GM18519 (cell line): ENCODE measurements around the gene MPHOSPH9.
"Not testable (repeated sequence)": the region's sequence is repeated elsewhere in the genome, so short reads cannot be mapped to it uniquely, and the experiment has no call there.

Experiments
- ATAC-seq: cut with Tn5 transposase; IDR thresholded peaks from one replicate; pipeline ENCODE4 v1.9.1; 2021; ENCODE audit warnings: mild to moderate bottlenecking, moderate library complexity; ENCODE audit not compliant: unreplicated experiment, low FRiP score

Gene MPHOSPH9

DNA sequence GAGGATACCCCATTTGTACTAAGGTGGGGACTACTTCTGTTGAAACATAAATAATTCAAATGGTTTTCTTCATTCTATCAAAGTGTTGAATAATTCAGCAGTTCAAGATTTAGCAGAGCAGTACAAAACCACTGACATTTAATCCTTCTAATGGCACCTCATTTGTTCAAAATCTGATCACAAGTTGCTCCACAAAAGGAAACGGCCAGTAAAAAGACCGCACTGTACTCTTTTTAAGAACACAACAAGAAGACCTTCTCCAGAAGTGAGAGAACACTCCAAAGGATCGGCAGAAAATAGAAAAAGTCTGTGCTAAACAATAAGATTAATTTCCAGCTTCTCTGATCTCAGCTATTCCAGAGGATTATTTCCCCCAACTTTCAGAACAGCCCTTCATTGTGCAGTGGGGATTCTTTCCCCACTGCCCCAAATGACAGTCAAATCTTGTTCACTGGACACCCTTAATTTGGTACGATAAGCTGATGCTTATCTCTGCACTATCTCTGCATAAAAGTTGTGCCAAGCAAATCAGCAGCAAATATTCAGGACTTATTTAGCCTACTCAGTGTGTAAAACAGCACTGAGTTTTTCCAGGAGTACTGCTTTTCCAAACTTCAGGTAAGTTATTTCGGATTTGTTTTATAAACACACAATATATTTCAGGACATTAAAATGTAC is 5.2 kb downstream of the MPHOSPH9 start:
- no peak for ATAC-seq

DNA sequence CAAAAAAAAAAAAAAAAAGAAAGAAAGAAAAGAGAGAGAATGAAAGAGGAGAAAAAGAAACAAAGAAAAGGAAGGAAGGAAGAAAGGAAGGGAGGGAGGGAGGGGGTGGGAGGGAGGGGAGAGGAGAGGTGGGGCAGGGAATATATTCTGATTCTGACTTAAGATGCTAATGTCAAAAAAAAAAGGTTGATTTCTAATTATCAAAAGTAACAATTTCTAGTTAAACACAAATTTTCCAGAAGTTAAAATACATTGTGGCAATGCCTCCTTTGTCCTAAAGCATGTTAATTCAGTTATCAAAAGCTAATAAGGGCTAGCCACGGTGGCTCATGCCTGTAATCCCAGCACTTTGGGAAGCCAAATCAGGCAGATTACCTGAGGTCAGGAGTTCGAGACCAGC is 7.5 kb downstream of the MPHOSPH9 start:
- ATAC-seq = no peak

DNA sequence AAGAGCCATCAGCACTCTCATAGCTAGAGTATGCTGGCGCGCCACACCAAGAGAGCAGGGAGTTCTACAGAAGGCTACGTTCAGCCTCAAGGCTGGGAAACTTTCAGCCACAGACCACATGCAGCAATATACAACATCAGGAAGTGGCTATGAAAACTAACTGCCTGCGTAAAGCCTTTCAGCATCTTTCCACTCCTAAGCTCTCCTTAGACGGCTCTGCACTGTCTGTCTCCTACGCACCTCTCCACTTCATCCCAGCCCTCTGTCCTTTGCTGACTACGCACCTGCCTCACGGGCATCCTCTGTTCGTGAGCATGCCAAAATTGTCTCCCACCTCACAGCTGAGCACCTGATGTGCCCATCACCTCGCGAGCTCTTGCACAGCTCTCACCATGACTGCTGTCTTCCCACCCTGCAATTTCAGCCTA is 9.7 kb downstream of the MPHOSPH9 start:
- ATAC-seq = no peak

DNA sequence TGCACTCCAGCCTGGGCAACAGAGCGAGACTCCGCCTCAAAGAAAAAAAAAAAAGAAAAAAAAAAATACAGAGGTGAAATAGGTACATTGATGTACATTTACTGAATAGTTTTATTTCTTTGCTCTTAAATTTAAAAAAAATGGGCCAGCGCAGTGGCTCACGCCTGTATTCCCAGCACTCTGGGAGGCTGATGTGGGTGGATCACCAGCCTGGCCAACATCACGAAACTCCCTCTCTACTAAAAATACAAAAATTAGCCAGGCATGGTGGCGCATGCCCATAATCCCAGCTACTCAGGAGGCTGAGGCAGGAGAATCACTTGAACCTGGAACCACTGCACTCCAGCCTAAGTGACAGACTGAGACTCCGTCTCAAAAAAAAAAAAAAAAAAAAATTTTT is 25.1 kb downstream of the MPHOSPH9 start:
- not testable (repeated sequence) for ATAC-seq

DNA sequence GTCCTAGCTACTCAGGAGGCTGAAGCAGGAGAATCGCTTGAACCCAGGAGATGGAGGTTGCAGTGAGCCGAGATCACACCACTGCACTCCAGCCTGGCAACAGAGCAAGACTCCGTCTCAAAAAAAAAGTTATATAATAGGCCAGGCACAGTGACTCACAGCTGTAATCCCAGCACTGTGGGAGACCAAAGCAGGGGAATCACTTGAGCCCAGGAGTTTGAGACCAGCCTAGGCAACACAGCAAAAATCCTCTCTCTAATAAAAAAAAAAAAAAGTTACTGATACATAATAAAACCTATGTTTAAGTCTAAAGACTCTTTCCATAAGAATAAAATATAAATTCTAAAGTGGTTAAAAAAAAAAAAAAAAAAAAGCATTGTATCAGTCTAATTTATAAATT is 26.1 kb downstream of the MPHOSPH9 start:
- not testable (repeated sequence) for ATAC-seq

DNA sequence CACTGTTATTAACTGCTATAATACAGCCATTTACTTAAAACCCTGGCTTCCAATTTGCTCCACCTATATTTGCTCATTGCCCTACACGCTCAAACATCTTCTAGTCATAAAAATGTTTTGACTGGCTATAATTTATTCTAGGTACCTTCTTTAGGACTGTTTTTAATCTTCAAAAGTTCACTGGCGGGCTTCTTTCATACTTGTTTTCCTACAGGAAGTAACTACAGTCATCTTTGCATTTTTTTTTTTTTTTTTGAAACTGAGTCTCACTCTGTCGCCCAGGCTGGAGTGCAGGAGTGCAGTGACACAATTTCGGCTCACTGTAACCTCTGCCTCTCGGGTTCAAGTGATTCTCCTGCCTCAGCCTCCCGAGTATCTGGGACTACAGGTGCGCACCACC is 32.5 kb downstream of the MPHOSPH9 start:
- ATAC-seq = no peak

DNA sequence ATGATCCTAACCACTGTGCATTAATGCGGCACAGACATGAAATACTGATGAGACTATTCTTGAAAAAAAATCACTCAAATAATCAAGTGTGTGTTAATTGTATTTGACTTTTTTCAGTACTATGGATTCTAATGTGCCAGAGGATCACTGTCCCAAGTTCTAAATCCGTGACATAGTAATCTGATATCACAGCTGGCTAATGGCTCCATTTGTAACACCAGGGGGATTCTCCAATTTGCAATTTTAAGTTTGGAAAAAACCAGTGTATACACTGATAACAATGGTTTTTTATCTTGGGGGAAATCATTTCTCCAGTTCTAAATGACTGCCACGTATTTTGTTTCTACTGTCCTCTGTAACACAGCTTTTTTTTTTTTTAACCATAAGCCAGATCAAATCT is 33.0 kb downstream of the MPHOSPH9 start:
- no peak for ATAC-seq

DNA sequence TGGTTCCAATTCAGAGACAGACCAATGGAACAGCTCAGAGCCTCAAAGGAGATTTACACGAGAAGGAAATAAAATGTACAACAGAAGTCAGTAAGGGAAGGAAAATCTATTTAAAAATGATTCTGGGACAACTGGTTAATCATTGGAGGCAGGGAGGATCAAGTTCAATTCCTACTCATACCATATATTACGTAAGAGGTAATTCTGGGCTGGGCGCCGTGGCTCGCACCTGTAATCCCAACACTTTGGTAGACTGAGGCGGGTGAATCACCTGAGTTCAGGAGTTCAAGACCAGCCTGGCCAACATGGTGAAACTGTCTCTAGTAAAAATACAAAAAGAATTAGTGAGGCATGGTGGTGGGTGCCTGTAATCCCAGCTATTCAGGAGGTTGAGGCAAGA is 45.3 kb downstream of the MPHOSPH9 start:
- no peak for ATAC-seq

DNA sequence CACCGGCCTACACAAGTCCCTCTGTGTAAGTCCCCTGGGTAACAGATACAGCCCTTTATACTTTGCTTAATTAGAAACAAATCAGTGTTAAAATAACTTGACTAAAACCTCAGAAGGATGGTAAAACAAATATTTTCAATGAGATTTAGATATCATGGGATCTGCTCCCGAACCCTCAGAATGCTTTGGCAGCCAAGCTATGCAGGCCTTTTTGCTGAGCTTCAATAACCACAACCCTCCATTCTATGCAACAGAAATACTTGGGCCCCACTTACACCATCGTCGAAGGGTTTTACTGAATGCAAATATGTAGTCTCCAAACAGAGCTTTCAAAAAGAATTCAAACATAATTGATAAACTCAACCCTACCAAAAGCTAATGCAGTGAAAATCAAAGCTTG is 52.8 kb downstream of the MPHOSPH9 start:
- no peak for ATAC-seq

DNA sequence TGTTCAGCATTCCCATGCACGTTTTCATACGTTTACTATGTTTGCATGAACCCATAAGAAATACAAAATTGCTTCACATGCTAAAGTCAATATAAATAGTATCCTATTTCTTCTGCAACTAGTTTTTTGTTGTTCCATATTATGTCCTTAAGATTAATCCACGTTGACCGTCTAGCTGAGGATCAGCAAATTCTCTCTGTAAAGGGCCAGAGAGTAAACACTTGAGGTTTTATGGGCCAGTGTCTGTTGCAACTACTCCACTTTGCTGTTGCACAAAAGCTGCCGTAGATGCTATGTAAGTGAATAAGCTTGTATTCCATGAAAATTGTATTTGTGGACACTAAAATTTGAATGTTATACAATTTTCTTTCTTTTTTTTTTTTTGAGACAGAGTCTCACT is 61.0 kb downstream of the MPHOSPH9 start:
- no peak for ATAC-seq

DNA sequence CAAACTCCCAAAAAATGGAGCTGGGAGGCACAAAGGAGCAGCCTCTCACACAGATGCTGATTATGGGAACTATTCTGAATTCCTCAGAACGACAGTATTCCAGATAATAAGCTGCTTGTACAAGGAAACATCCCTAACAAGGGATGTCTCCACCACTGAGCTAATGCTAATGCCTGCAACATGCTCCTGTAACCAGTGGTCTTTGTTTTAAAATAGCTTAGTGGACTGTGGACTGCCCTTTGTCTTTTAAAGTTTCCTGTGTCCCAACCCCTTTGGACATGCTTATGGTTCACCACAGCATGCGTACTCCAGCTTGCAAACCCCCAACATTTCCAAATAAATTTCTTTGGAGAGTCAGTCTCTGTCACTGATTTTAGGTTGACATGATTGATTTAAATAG is 65.6 kb downstream of the MPHOSPH9 start:
- no peak for ATAC-seq

DNA sequence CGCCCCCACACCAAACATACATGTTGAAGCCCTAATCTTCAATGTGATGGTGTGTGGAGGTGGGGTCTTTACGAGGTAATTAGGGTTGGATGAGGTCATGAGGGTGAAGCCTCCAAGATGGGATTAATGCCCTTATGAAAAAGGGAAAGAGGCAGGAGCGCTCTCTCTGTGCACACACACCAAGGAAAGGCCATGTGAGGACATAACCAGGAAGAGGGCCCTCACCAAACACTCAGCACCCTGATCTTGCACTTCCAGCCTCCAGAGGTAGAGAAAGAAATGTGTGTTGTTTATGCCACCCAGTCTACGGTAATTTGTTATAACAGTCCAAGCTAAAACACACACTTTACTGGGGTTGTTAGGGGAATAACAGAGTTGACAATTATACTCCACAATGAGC is 67.4 kb downstream of the MPHOSPH9 start:
- no peak for ATAC-seq

DNA sequence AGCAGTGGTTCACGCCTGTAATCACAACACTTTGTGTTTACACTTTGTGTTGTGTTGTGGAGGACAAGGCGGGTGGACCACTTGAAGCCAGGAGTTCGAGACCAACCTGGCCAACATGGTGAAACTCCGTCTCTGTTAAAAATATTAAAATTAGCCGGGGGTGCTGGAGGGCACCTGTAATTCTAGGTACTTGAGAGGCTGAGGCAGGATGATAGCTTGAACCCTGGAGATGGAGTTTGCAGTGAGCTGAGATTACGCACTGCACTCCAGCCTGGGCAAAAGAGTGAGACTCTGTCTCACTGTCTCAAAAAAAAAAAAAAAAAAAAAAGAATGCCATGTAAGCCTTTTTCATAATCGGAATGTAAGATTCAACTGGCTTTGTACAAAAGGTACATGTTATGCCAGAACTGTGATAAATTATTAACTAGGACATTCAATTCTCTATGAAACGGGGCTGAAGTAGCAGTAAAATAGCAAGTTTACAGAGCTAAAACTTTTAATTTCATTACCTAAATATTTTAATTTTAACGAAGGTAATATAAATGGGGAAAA is 68.2 kb downstream of the MPHOSPH9 start:
- ATAC-seq = no peak

DNA sequence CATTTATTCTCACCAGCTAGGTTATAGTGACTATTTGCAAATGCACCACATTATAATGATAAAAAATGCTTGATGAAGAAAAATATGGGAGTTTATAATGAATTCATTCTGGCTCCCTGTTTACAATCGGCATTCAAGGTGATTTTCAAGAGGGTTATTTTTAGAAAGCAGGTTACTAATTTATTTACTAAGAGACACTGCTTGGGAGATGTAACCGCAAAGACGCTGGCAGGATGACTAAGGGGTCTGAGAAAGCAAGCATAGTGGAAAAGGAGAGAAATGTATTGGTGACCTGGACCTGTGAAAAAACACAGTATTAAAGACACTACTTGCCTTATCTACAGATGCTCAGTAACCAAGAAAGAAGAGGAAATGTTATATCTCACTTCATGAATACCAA is 68.7 kb downstream of the MPHOSPH9 start:
- no peak for ATAC-seq

DNA sequence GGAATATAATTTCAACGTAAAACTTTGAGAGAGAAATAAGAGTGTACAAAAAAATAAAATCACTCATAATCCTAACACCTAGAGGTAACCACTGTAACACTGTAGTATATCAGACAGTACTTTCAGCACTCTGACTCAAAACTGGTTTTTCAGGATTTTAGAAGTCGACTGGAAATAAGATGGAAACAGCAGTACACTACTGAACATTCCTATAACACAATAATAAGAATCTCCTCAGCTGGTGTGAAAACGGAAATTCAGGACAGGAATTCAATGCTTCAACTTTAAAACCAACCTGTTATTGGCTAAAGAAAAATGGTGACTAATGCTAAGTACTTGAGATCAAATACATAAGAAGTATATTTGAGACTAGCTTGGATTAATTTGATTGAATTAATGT is 69.7 kb downstream of the MPHOSPH9 start:
- ATAC-seq = no peak

DNA sequence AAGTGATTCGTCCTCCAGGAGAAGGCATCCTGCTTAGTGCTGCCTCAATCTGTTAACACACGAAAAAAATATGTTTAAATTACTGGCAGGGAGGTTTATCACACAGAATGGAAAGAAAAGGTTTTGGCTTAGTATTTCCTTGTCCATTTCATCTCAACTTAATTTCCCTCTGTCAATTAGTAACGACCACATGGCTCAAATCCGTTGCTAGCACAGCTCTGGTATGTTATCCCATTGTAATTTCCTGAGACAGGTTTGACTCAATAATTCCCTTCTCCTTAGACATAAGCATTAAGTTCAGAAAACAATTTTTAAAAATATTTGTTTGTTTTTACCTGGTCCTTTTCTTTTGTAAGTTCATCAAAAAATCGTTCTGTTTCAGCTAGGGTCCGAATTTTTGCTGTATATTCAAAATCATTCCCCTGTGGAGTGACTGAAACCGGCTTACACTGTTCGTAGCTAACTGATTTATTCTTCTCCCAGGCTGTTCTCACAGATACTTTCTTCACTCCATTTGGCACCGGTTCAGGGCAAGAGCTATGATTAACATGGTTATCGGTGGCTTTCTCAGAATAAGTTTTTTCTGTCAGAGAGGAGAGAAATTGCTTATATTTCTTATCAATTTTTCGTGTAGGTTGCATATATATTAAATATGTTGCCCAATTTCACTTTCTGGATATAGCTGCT is 72.0 kb downstream of the MPHOSPH9 start:
- no peak for ATAC-seq

DNA sequence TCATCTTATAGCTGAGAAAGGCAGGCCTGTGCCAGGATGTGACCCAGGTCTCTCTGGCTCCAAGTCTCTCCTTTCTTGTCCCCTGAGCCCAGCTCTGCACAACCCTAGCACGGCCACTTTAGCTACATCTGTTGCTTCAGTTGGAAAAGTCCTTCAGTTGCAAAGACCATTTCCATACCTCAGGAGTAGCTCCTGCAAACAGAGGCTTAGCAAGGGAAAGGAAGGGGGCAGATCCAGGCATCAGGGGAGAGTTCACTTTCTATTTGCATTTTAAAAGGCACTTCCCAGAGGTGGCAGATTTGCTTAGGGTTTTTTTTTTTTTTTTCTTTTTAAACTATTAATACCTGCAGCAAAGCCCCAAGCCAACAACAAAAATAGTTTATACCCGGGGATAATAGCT is 79.0 kb downstream of the MPHOSPH9 start:
- ATAC-seq = no peak

DNA sequence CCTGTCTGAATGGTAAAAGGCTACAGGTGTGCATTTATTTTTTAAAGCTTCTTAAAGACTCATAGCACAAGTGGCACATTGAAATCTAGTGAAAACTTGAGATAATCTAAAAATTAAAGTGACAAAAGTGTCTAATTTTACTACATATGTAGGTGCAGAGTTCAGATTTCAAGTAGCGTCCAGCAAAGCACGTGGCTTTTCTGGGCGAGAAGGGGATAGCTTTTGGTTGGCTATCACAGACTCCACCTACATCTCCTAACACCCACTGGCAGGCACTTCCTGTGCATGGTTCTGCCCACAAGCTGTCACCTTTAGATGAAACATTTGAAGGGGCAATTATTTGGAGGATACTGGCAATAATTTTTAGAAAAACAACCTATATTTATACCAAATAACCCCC is 80.1 kb downstream of the MPHOSPH9 start:
- ATAC-seq = no peak

DNA sequence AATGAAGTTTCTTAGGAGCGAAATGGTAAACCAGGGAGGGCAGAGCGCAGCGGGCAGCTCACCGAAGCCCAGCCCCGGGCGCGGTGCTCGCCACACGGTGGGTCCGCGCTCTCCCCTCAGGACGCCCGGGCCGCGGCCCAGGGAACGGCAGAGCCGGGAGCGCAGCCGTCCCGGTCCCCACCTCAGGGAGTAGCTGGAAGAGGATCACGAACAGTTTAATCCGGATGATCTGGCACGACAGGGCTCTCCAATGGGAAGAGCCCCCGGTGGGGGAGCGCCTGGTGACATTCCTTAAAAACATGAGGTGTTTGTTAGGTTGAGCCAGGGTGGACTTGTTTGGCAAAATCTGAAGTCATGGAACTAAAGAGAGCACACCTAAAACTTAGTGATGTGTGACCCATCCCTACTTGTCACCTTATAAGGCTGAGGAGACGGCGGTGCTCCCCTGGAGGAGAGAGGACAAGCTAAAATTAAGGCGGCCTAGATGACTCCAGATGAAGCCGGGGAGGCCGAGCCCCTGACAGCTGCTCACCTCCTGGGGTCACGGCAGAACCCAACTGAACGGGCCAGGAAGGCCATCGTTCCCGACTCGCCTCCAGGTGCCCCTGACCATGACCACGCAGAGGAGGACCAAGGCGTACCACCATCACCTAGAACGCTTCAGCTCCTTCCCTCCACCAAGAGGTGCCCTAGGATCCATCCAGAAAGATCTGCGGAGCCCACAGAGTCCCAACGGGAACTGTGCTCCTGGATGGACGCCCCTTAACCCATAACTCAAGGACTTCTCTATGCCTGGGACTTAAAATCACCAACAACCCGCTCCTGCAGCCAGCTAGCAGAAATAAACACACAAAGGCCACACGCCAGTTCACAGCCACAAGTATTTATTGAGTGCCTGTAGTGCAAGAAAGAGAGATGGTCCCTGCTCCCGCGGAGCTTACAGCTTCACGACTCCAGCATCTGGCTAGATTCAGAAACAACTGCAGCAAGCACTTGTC is 81.2 kb downstream of the MPHOSPH9 start:
- no peak for ATAC-seq

DNA sequence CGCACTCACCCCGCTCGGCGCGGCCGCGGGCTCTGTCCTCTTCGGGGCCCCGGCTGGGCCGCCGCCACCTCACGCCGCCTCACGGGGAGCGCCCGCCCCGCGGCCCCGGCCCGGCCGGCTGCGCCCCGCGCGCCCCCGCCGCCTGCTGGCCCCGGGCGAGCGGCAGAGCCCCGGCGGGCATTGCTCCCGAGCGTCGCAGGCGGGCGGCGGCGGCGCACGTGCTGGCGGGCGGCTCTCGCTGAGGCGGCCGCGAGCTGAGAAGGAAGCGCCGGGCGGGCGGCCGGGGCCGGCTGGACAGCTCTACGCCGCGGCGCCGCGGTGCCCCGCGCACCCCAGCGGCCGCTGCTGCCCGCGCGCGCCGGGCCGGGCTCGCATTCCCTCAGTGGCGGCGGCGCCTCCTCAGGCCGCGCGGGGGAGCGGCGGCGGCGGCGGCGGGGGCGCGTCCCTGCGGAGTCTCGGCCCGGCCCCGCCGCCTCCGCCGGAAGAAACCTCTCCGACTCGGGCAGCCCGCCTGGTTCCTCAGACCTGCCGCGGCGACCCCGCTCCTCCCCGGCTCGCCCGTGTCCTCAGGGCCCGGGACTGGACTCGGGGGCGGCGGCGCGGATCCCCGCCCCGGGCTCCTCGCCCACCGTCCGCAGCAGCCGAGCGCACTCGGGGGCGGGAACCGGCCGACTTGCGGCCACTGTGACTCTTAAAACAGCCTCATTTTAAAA is 82.0 kb downstream of the MPHOSPH9 start, which contains the start of gene PITPNM2:
TSS of gene PITPNM2 (minus strand) at position 347 of the 713 bp plus-strand sequence. CDS start 116,500 bp downstream, outside the sequence.
- no peak for ATAC-seq
